NCI-H187 treated with DMSO at 0.1 percent for 48 hours (cell line): ENCODE measurements around the gene NUDT22.

Source experiments
- DNase-seq: peaks from one replicate; lab custom pipeline; 2025; lab: John Stamatoyannopoulos, UW

The NUDT22 gene

GRCh38 chr11:64255135-64256128 is 29.4 kb downstream of the NUDT22 start:
- no peak for DNase-seq

- no peak for DNase-seq
These were observed 30.2 kb downstream of the NUDT22 start for GRCh38 chr11:64256300-64256699.

GRCh38 chr11:64258356-64258755 is 32.3 kb downstream of the NUDT22 start:
- no peak for DNase-seq

- no peak for DNase-seq
These were observed 33.0 kb downstream of the NUDT22 start for GRCh38 chr11:64258946-64259532.

GRCh38 chr11:64259533-64260067 is 33.5 kb downstream of the NUDT22 start:
- DNase-seq: no peak

- DNase-seq: no peak
These were observed 34.2 kb downstream of the NUDT22 start for GRCh38 chr11:64260147-64260708.

- DNase-seq: no peak
These were observed 35.5 kb downstream of the NUDT22 start for GRCh38 chr11:64261556-64262080.

- DNase-seq: no peak
These were observed 36.4 kb downstream of the NUDT22 start for GRCh38 chr11:64262271-64263002.

GRCh38 chr11:64263021-64263946 is 37.2 kb downstream of the NUDT22 start:
- DNase-seq: no peak

GRCh38 chr11:64263947-64264317 is 37.9 kb downstream of the NUDT22 start:
- no peak for DNase-seq

GRCh38 chr11:64264371-64264852 is 38.3 kb downstream of the NUDT22 start:
- DNase-seq: no peak

- no peak for DNase-seq
These were observed 39.4 kb downstream of the NUDT22 start for GRCh38 chr11:64265176-64266160.

- DNase-seq: no peak
These were observed 40.3 kb downstream of the NUDT22 start for GRCh38 chr11:64266339-64266738.

GRCh38 chr11:64267207-64267945 is 41.3 kb downstream of the NUDT22 start:
- DNase-seq: no peak

GRCh38 chr11:64268025-64268892 is 42.2 kb downstream of the NUDT22 start:
- no peak for DNase-seq

GRCh38 chr11:64268893-64269539 is 42.9 kb downstream of the NUDT22 start:
- DNase-seq: no peak
